HFF-Myc (cell line): Measurements from ENCODE around the gene KLHDC3.

Experiments
- DNase-seq: peaks from one replicate; pipeline ENCODE4 v3.0.0-alpha.2; 2011; ENCODE audit warnings: low read depth; ENCODE audit errors: extremely low read depth
- H3K4me3 ChIP-seq: replicated peaks from 2 replicates; pipeline ENCODE4 v1.5.1; 2011; ENCODE audit warnings: low read depth, mild to moderate bottlenecking, control low read depth, low read length
- TF ChIP-seq, protein P1 (sequence below): IDR thresholded peaks from 2 replicates; pipeline ENCODE4 v1.5.1; 2012; ENCODE audit warnings: mild to moderate bottlenecking, low read depth, low read length, control low read depth; ENCODE audit errors: missing control alignments

Gene KLHDC3

DNA sequence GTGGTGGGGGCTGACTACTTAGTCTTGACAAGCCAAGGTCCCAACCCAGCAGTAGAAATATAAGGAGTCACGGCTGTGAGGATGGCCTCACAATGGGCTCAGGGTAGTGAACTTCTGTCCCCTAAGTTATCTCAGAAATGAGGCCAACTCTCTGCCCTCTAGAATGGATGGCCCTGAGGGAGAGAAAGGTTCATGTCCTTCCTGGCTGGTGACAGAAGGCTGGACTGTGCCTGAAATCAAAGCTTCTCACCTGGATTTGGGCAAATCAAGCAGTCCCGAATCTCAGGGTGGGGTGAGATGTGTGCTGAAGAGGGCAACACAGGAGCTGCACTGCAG, 20.1 kb downstream of the KLHDC3 start:
- no peak overlapping the region for H3K4me3 ChIP-seq
- DNase-seq = no peak
- TF ChIP-seq, protein P1, sequence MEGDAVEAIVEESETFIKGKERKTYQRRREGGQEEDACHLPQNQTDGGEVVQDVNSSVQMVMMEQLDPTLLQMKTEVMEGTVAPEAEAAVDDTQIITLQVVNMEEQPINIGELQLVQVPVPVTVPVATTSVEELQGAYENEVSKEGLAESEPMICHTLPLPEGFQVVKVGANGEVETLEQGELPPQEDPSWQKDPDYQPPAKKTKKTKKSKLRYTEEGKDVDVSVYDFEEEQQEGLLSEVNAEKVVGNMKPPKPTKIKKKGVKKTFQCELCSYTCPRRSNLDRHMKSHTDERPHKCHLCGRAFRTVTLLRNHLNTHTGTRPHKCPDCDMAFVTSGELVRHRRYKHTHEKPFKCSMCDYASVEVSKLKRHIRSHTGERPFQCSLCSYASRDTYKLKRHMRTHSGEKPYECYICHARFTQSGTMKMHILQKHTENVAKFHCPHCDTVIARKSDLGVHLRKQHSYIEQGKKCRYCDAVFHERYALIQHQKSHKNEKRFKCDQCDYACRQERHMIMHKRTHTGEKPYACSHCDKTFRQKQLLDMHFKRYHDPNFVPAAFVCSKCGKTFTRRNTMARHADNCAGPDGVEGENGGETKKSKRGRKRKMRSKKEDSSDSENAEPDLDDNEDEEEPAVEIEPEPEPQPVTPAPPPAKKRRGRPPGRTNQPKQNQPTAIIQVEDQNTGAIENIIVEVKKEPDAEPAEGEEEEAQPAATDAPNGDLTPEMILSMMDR = no peak

DNA sequence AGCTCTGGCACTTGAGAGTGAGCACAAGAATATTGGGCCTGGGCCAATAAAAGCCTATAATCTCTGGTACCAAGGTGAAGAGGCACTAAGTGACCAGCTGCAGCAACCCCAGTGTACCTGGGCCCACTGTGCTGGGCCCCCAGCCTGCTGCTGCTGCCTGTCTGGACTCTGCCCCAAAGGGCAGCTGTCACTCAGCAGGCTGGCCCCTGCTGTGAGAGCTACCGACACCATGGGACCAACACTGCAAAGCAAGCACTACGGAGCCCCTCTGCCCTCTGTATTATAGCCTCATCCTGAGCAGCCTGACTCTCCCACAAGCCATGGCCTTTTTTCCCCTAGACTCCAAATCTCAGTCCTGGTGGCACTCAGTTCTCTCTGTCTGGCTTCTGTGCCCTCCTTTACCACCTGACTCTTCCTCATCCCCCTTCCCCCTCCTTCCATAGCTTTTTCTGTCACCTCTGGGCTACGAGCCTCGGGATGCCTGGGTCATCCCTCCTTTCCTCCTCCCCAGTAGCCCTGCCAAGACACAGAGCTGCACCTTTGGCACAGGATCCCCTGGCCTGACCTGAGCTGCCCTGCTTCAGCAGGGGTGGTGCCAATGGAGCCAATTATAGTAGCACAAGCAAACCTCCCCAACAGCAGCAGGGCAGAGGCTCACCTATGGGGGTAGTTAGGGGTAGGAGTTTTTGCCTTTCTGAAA, 21.6 kb downstream of the KLHDC3 start:
- TF ChIP-seq, protein P1 = no peak
- DNase-seq = no peak
- H3K4me3 ChIP-seq = no peak overlapping the region

DNA sequence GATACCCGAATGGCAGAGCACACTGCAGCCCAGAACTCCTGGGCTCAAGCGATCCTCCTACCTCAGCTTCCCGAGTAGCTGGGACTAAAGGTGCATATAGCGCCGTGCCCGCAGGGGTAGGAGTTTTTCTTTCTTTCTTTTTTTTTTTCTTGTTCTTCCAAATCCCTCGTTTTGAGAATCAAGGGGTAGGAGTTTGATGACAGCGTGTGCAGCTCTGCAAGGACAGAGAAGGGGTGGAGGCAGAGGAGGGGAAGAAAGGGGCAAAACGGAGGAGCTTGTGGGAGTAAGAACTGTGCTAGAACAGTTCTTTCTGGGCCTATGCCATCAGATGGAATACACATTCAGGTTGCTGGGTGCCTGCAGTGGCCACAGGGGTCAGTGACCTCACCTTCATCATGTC, 22.7 kb downstream of the KLHDC3 start:
- no peak for DNase-seq
- no peak overlapping the region for H3K4me3 ChIP-seq
- TF ChIP-seq, protein P1 = no peak

DNA sequence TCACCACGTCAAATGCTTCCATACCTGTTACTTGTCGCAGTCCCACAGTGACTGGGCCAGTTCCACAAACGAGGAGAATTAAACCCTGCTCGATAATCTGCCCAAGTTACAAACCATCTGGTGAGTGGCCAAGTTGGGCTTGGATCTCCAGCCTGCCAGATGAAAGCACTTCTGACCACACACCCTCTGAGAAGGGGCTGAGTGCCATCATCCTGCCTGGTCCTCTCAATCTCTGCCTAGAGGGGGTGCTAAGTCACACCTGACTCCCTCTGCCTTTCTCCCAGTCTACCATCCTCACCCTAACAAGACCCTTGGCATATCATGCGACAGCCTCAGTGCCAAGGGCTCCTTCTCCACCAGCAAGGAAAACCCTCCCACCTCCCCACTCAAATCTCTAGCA, 23.1 kb downstream of the KLHDC3 start:
- TF ChIP-seq, protein P1 = no peak
- no peak overlapping the region for H3K4me3 ChIP-seq

DNA sequence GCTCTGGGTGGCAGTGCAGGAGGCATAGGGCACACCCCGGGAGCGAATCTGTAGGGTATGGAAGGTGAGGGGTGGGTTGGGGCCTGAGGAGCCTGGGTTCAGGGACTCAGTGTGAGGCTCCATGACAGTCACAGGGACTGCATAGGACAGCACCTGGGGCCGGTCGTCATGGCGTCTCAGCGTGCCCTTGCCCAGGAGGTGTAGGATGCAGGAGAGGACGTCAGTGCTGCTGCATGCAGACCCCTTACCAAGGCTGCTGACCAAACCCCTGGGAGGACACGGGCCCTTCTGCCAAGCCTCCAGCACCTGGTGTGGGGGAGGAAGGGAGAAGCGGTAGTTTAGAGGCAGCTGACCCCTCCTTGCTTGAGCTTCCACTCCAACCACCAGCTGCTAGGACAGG, 23.7 kb downstream of the KLHDC3 start:
- DNase-seq = no peak
- TF ChIP-seq, protein P1 = no peak
- H3K4me3 ChIP-seq = no peak overlapping the region

More for the DNA sequence above, 23.1 kb downstream of the KLHDC3 start:
- DNase-seq = no peak

DNA sequence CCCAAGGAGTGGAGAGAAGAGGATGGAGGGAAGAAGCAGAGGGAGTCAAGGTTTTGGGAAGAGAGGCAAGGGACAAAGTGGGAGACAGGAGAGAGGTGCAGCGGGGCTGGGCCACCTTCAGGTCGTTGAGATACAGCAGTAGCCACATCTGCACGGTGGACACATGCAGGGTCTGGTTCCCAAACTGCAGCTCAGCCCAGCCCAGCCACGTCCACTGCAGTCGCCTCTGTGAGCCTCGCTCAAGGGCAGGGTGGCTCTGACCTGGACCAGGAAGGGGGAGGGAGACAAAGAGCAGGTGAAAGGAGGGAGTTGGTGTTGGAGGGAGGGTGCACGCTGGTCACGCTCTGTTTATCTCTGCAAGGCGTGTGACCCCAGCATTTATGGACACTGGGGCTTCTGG, 24.7 kb downstream of the KLHDC3 start:
- DNase-seq = no peak
- TF ChIP-seq, protein P1 = no peak
- no peak overlapping the region for H3K4me3 ChIP-seq
